Fibroblast of villous mesenchyme (primary cell): Measurements from ENCODE around the gene CCDC27. TPM values are rescaled to one million over a fixed set of nuclear protein-coding genes. Genes with fewer than 3 reads are reported as not detected.
"Not testable (repeated sequence)": the region's sequence is repeated elsewhere in the genome, so short reads cannot be mapped to it uniquely, and the experiment has no call there.

Experiments
- DNase-seq: peaks from one replicate; pipeline ENCODE4 v3.0.0-alpha.2; 2010; ENCODE audit warnings: low read depth
- H3K4me3 ChIP-seq: 2 replicates; pipeline ENCODE4 v1.5.1; 2011; ENCODE audit warnings: low read depth, mild to moderate bottlenecking, low read length
- total RNA-seq: library from RNA; depleted of rRNA; stranded (reverse); fragments of >200 nt; gene quantifications from 2 replicates; pipeline ENCODE4 v1.2.3, GENCODE V29; 2012
- TF ChIP-seq, protein P1 (sequence below): IDR thresholded peaks from 2 replicates; pipeline ENCODE4 v1.5.1; 2012; ENCODE audit warnings: low read depth, mild to moderate bottlenecking, low read length; ENCODE audit not compliant: insufficient read depth

The CCDC27 gene
- total RNA-seq, 1 donor, result not detected

DNA sequence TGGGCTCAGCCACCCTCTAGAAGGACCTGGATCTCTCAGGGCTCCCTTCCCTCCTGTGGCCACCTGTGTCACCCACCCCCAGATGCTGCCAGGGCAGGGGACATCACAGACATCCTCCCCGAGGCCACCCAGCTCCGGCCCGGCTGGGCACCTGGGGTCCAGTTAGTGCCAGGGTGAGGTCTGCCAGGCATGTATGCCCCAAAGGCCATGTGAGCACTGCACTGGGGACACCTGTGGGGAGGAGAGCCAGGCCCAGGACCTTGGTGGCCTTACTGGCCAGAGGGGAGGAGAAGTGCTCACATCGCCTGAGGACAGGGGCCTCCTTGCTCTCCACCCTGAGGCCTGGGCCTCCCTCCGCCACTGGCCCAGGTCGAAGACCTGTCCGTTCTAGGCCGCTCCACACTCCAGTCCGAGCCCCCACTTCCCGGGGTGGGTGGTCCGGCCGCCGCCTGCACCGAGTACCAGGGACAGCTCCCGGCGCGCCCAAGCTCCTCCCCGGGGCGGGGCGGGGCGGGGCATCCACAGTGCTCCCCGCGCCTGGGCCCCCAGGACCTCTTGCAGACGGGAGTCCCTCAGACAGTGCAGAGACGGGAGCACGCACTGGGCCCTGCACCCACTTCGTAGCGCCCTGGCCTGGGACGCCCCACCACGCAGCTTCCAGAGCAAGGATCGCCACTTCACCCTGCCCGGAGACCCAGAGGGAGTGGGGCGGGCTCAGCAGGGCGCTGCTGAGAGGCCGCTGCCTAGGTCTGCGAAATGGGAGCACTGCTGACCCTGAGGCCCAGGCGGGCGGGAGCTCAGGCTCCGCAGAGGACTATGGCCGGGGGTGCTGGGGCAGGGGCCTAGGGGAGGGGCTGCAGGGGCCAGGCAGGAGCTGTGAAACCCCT is 34.3 kb upstream of the CCDC27 start:
- H3K4me3 ChIP-seq, result no peak overlapping the region
- no peak for DNase-seq
- TF ChIP-seq, protein P1, sequence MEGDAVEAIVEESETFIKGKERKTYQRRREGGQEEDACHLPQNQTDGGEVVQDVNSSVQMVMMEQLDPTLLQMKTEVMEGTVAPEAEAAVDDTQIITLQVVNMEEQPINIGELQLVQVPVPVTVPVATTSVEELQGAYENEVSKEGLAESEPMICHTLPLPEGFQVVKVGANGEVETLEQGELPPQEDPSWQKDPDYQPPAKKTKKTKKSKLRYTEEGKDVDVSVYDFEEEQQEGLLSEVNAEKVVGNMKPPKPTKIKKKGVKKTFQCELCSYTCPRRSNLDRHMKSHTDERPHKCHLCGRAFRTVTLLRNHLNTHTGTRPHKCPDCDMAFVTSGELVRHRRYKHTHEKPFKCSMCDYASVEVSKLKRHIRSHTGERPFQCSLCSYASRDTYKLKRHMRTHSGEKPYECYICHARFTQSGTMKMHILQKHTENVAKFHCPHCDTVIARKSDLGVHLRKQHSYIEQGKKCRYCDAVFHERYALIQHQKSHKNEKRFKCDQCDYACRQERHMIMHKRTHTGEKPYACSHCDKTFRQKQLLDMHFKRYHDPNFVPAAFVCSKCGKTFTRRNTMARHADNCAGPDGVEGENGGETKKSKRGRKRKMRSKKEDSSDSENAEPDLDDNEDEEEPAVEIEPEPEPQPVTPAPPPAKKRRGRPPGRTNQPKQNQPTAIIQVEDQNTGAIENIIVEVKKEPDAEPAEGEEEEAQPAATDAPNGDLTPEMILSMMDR, result no peak

DNA sequence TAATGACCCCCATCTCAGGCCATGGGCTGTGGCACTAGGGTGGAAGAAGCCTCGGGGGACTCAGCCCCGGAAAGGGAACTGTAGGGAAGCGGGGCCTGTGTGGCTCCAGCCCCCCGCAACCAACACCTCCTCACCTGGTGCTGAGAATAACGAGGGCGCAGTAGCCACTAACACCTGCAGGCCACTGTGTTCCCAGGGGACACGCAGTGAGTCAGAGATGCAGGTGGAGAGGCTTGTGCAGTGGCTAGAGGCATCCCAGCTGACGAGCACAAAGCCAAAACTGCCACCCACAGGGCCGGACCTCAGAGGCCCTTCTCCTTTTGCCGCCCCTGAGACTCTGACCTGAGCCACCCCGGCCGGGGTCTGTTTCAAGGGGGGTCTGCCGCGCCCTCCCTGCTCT is 33.5 kb upstream of the CCDC27 start:
- TF ChIP-seq, protein P1, result no peak
- DNase-seq, result no peak
- H3K4me3 ChIP-seq, result no peak overlapping the region

DNA sequence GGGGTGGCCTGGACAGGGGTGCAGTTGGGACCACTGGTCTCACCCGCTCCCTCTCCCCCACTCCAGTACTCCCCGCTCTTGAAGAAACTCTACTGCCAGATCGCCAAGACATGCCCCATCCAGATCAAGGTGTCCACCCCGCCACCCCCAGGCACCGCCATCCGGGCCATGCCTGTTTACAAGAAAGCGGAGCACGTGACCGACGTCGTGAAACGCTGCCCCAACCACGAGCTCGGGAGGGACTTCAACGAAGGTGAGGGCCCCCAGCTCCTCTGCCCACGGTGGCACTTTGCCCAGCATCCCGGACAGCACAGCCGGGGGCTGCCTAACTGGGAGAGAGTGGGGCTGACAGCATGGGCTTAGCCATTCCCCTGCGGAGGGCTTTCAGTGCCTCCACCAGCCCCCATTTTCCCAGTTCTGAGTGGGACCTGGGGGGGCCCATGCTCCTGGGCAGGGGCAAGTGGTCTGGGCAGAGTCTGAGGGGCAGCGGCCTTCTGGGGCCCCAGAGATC is 30.2 kb upstream of the CCDC27 start:
- TF ChIP-seq, protein P1, result no peak
- no peak overlapping the region for H3K4me3 ChIP-seq
- DNase-seq, result no peak

DNA sequence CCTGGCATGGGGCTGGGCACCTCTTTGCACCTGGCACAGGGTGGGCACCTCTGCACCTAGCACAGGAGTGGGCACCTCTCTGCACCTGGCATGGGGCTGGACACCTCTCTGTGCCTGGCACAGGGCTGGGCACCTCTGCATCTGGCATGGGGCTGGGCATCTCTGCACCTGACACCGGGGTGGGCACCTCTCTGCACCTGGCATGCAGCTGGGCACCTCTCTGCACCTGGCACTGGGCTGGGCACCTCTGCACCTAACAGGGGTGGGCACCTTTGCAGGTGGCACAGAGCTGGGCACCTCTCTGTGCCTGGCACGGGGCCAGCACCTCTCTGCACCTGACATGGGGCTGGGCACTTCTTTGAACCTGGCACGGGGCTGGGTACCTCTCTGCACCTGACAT is 29.4 kb upstream of the CCDC27 start:
- H3K4me3 ChIP-seq, result no peak overlapping the region
- TF ChIP-seq, protein P1, result no peak
- DNase-seq, result no peak

DNA sequence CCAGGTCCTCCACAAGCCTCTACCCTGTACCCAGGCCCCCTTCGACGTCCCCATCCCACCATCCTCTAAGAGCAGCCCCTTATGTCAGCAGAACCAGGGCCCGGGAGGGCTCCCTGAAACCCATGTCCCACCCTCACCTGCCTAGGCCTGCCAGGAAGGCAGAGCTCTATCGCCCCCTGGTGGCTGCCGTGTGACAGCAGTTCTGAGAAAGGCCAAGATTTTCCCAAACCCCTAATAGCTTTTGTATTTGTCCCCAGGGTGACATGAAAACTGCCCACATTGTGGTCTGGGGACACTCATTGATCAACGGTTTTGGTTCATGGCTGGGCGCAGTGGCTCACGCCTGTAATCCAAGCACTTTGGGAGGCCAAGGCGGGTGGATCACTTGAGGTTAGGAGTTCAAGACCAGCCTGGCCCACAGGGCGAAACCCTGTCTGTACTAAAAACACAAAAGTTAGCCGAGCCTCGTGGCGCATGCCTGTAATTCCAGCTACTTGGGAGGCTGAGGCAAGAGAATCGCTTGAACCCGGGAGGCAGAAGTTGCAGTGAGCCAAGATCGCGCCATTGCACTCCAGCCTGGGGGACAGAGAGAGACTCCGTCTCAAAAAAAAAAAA is 27.7 kb upstream of the CCDC27 start:
- TF ChIP-seq, protein P1, result peak; percentile 96
- not testable (repeated sequence) for H3K4me3 ChIP-seq
- peak; percentile 59 for DNase-seq

DNA sequence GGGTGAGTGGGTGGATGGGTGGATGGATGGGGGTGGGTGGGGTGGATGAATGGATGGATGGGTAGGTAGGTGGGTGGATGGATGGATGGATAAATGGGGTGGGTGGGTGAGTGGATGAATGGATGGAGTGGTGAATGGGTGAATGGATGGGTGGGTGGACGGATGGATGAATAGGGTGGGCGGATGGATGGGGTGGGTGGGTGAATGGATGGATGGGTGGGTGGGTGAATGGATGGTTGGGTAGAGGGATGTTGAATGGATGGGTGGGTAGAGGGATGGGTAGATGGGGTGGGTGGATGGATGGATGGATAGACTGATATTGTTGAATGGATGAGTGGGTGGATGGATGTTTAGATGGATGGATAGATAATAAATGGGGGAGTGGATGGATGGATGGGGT is 26.9 kb upstream of the CCDC27 start:
- no peak for DNase-seq
- no peak overlapping the region for H3K4me3 ChIP-seq
- TF ChIP-seq, protein P1, result no peak
